HG02943 (cell line): Measurements from ENCODE around the gene WNK2.

Source experiments
- ATAC-seq: cut with Tn5 transposase; IDR thresholded peaks from one replicate; pipeline ENCODE4 v1.9.1; 2021; ENCODE audit warnings: mild to moderate bottlenecking, low read depth, moderate library complexity; ENCODE audit not compliant: unreplicated experiment

WNK2 gene

GRCh38 chr9:93262537-93263310 is 78.8 kb downstream of the WNK2 start:
- no peak for ATAC-seq

DNA sequence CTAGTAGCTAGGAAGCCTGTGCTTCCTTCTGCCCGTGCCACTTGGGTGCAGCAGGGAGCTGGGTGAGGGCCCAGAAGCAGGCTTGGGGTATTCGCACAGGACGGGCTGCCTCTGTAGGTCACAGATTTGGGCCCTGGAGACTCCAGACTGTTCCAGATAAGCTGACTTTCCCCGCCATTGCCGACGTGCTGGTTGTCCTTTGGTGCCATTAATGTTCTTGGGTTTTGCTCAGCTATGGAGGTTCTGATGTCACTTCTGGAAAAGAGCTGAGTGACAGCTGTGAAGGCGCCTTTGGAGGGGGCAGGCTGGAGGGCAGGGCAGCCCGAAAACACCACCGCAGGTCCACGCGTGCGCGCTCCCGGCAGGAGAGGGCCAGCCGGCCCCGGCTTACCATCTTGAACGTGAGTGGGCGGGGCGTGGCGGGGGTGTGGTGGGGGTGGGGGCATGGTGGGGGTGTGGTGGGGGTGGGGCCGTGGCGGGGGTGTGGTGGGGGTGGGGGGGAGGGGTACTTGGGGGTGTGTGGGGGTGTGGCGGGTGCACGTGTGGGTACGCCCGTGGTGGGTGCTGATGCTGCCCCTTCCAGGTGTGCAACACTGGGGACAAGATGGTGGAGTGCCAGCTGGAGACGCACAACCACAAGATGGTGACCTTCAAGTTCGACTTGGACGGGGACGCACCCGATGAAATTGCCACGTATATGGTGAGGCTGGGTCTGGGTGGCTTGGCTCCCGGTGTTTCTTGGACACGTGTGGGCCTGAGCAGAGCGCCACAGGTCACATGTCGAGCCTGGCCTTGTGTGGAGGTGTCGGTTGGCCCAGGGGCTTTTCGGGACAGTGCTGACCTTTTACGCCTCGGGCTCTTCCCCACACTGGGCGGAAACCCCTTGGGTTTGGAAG is 79.6 kb downstream of the WNK2 start:
- no peak for ATAC-seq

- ATAC-seq, result no peak
Measured at GRCh38 chr9:93264338-93265125, 80.6 kb downstream of the WNK2 start.

- ATAC-seq, result no peak
Measured at GRCh38 chr9:93265301-93265971, 81.5 kb downstream of the WNK2 start.

DNA sequence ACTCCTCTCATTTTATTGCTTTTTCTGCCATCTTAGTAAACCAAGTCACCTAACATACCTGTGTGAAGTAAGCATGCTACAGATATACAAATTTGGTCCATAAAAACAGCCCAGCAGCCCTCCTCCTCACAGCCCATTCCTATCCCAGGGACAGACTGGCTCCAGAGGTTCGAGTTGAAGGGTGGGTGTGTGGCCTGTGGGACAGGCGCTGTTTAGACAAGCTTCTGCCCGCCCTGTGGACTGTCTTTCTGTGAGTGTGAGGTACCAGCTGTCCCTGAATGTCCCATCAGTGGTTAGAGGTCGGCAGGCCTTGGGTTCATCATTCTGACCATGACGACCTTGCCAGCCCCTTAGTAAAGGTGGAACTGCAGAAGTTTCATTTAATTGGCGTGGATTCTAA is 82.0 kb downstream of the WNK2 start:
- no peak for ATAC-seq

GRCh38 chr9:93266521-93267001 is 82.6 kb downstream of the WNK2 start:
- no peak for ATAC-seq

DNA sequence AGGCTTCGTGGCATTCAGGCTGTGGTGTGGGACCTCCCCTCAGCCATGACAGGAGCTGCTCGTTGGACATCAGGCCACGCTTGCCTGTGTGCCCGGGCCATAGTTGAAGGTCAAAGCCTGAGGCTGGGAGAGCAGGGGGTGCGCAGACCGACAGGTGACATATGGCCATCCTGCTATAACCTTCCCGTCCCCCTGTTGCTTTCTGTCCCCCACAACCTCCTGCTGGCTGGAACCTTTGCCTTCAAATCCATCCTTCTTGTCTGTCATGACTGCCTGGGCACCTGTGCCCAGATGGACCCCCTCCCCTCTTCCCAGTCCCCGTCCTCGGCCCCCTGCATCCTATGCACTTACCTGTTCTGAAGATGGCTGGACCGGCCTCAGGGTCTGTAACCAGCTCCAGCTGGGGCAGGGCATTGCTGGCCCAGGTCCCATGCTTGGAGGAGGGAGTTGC is 83.2 kb downstream of the WNK2 start:
- no peak for ATAC-seq

GRCh38 chr9:93267681-93268505 is 84.0 kb downstream of the WNK2 start:
- no peak for ATAC-seq

DNA sequence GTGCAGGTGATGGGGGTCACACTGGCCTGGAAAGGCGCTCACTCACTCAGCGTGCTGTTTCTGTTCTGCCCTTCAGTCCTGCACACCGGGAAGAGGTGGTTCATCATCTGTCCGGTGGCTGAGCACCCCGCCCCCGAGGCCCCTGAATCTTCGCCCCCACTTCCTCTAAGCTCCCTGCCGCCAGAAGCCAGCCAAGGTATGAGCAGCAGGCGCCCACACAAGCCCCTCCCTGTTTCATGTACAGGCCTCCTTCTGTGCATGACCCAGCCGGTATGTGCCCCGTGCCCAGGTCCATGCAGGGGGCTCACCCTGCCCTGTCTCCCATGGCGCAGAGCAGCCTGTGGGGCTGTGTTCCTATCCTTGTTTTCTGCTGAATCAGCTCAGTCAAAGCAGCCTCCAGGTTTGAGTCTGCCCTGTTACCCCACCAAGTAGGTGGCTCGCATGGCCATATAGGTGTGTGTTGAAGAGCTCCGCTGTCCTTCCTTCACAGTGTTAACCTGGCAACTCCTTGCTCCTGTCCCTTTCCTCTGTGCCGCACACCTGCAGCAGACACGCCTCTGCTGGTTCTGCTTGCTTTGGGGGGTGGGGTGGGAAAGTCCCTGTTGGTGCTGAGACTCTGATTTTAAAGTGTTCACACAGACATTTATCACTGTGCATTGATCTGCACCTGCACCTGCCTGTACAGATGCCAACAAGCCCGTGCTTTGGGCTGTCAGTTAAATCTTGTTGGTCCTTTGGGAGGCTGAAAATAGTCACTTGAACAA is 84.8 kb downstream of the WNK2 start:
- no peak for ATAC-seq

DNA sequence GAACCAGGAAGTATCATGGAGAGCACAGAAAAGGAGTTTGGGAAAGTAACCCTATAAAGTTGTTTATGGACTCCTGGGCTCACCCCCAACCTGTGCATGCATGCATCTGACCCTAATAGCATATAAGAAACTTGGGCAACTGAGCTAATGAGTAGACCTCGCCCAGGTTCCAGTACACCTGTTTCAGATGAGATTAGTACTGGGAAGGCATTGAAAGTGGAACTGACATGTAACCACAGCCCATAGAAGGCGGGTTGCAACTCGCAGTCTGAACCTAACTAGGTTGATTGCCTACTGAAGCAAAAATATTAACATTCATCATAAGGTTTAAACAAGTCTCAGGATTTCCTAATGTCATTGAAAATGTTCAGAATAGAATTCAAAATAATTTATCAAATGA is 87.0 kb downstream of the WNK2 start:
- no peak for ATAC-seq

DNA sequence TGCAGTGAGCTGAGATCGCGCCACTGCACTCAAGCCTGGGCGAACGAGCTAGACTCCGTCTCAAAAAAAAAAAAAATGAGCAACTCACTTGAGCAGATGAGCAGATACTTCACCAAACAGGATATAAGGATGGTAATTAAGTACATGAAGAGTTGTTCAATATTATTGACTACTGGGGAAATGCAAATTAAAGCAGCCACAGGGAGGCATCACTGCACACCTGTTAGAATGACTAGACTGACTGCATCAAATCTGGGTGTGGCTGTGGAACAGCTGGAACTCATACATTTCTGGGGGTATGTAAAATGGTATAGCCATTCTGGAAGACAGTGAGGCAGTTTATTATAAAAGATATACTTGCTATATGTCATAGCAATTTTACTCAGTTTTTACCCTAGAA is 93.0 kb downstream of the WNK2 start:
- ATAC-seq, result no peak

GRCh38 chr9:93278144-93278543 is 94.2 kb downstream of the WNK2 start:
- no peak for ATAC-seq

- ATAC-seq, result no peak
Measured at GRCh38 chr9:93280661-93281259, 96.8 kb downstream of the WNK2 start.

- ATAC-seq, result no peak
Measured at GRCh38 chr9:93286252-93287188, 102.6 kb downstream of the WNK2 start.

DNA sequence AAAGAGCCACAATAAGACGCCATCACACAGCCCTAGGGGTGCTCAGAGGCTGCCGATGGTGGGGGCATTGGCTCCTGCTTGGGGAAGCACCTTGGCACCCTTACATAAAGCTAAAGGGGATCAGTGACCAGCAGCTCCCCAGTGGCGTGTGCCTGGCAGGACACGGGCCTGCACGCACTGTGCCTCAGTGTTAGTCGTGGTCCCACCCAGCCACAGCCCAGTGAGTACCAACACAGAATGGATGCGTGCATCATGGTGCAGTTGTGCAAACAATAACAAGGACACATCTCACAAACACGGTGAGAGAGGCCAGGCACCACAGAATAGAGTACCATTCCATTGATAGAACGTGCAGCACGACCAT is 103.2 kb downstream of the WNK2 start:
- ATAC-seq, result no peak

DNA sequence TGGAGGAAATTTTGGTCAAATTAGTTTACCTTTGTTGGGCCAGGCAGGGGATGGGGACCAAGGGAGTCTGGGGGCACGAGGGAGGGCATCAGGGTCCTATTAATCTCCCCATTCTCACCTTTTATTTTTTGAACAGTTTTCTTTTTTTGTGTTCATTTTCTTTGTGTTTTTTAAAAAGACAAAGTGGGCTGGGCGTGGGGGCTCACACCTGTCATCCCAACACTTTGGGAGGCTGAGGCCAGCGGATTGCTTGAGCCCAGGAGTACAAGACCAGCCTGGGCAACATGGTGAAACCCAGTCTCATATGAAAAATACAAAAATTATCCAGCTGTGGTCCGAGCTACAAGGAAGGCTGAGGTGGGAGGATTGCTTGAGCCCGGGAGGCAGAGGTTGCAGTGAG is 103.7 kb downstream of the WNK2 start:
- ATAC-seq, result no peak

DNA sequence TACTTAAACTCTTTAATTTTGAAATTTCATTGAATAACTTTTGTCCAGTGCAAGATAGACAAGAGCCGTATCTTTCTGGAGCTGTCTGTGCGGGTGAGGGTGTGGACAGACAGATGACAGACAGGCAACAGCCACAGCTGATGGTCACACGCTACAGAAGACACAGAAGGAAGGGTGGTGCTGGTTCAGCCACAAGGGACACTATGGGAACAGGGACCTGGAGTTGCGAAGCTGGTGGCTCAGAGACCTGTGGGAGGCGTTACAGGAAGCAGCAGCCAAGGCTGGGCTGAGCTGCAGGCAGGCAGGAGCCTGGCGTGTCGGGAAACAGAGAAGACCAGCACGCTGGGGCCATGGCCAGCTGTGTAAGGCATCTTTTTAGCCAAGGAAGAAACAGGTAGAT is 104.4 kb downstream of the WNK2 start:
- ATAC-seq, result no peak
